ENCODE results near the gene CHRNB1. TPM values are rescaled to one million over a fixed set of nuclear protein-coding genes. Genes with fewer than 3 reads are reported as not detected.

Gene CHRNB1
- total RNA-seq, 1 experiment from 2014 or later: 12.7 TPM

DNA sequence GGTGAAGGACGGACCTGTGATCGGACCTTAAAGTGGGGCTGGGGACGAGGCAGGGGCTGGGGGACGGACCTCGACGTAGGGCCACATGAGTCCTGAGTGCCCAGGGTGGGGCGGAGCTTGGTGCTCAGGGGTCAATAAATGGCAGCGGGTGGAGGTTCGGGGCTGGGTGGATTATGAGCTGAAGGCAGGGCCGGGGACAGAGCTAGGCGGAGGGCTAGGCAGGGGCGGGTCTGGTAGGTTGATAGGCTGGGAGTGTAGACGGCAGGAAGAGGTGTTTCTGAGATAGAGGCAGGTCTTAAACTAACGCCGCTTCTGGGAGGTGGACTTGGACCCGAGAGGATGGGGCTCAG, 733 bp downstream of the CHRNB1 start:
- Histone ChIP-seq H4K8ac (replicated peaks; ENCODE audit: insufficient read length, low read depth, low read length) (no peak overlapping the region), H3K4me2 (ENCODE audit: insufficient read depth, insufficient read length, low read length) (peak overlapping the region; percentile 22), H3K9me3 (ENCODE audit: control insufficient read depth, low read depth, low read length) (no peaks in the 10 kb centered on the region), H3K27ac (ENCODE audit: insufficient read length, low read depth, low read length) (no peak overlapping the region), H2BK20ac (ENCODE audit: low read depth, low read length, poor library complexity, severe bottlenecking) (no peak overlapping the region), H2AFZ (ENCODE audit: low read length) (no peak overlapping the region), H4K91ac (ENCODE audit: insufficient read length, low read depth, low read length) (no peak overlapping the region), H2BK15ac (ENCODE audit: low read depth, low read length) (no peak overlapping the region), H2BK120ac (ENCODE audit: low read depth, low read length, poor library complexity, severe bottlenecking) (no peak overlapping the region), H2BK5ac (ENCODE audit: insufficient read length, low read length) (no peak overlapping the region), H3K79me1 (ENCODE audit: insufficient read depth, low read depth, low read length, poor library complexity, severe bottlenecking) (no peaks in the 10 kb centered on the region), H3K4ac (ENCODE audit: low read depth, low read length) (no peak overlapping the region), H3K23me2 (ENCODE audit: insufficient read length, low read depth, low read length, poor library complexity, severe bottlenecking) (peaks cover 7% of the 10 kb centered on the region), H3K9ac (ENCODE audit: extremely low read depth, insufficient read length, low read length) (no peak overlapping the region), H3K56ac (ENCODE audit: insufficient read length, low read depth, low read length) (no peak overlapping the region), H4K5ac (ENCODE audit: insufficient read length, low read depth, low read length) (no peak overlapping the region), H2AK5ac (ENCODE audit: insufficient read length, low read length) (no peak overlapping the region), H3K79me2 (ENCODE audit: insufficient read depth, low read length) (no peaks in the 10 kb centered on the region), H3K18ac (ENCODE audit: insufficient read length, low read depth, low read length) (peak overlapping the region; percentile 59), H2BK12ac (ENCODE audit: insufficient read length, low read depth, low read length) (no peak overlapping the region), H3K27me3 (ENCODE audit: insufficient read depth, low read length) (peaks cover 1% of the 10 kb centered on the region; the same call in 1 of the 2 replicates), H3K14ac (ENCODE audit: insufficient read depth, low read length) (no peak overlapping the region), H3K4me1 (ENCODE audit: insufficient read depth, low read length) (no peaks in the 10 kb centered on the region; the same call in 1 of the 2 replicates), H3K23ac (ENCODE audit: insufficient read length, low read depth, low read length) (no peak overlapping the region), H3T11ph (ENCODE audit: low read length) (no peak overlapping the region), H4K20me1 (ENCODE audit: control insufficient read depth, insufficient read depth, insufficient read length) (no peaks in the 10 kb centered on the region)
- Mint-ChIP-seq H3K27ac (peak overlapping the region; percentile 97 to 99 (median 97)), H3K36me3 (ENCODE audit: insufficient read depth in 1 of 3, low read depth in 3 of 3) (peaks cover 7 to 23% (median 13%) of the 10 kb centered on the region in 3 experiments), H3K4me1 (peaks cover 30 to 46% of the 10 kb centered on the region in 2 experiments), H3K9me3 (no peaks in the 10 kb centered on the region; a peak in 1 of 5 replicates), H3K4me3 (peak overlapping the region; percentile 81 to 94), H3K27me3 (ENCODE audit: low read depth) (peaks cover 13% of the 10 kb centered on the region)
- no CpG with 5 or more reads among the region's 16 CpGs for WGBS (ENCODE audit: extremely low coverage, insufficient read length, low lambda C conversion rate)
- TF ChIP-seq, protein P1, sequence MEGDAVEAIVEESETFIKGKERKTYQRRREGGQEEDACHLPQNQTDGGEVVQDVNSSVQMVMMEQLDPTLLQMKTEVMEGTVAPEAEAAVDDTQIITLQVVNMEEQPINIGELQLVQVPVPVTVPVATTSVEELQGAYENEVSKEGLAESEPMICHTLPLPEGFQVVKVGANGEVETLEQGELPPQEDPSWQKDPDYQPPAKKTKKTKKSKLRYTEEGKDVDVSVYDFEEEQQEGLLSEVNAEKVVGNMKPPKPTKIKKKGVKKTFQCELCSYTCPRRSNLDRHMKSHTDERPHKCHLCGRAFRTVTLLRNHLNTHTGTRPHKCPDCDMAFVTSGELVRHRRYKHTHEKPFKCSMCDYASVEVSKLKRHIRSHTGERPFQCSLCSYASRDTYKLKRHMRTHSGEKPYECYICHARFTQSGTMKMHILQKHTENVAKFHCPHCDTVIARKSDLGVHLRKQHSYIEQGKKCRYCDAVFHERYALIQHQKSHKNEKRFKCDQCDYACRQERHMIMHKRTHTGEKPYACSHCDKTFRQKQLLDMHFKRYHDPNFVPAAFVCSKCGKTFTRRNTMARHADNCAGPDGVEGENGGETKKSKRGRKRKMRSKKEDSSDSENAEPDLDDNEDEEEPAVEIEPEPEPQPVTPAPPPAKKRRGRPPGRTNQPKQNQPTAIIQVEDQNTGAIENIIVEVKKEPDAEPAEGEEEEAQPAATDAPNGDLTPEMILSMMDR (conservative IDR thresholded peaks at IDR 0.05): no peak
- peak; percentile 99 for DNase-seq
